Measurements from ENCODE around the gene UBE3C.
"Not testable (repeated sequence)": the region's sequence is repeated elsewhere in the genome, so short reads cannot be mapped to it uniquely, and the experiment has no call there.

Gene UBE3C

GRCh38 chr7:157274094-157274634 lies 135.4 kb downstream of the UBE3C start:
- not testable (repeated sequence) for DNase-seq

GRCh38 chr7:157274991-157275427 lies 136.3 kb downstream of the UBE3C start:
- no peak for DNase-seq

DNA sequence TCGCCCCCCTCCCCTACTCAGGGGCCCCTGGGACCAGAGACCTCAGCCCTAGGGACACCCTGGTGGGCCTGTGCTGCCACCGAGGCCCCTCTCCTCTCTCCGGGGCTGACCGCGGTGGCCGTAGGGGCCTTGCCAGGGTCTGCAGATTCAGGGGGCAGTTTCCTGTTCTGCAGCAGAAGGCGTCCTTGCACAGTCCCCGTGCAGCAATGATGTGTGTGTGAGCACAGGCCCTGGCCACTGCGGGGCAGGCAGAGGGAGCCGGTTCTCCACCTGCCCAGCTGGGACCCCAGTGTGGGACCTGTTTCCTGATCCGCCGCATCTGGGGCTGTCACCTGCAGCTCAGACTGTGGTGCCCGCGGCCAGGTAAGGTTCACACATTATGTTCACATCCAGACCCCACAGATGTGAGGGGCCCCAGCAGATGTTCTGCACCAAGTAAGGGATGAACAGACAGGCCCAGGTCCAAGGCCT lies 137.4 kb downstream of the UBE3C start:
- no peak for DNase-seq

DNA sequence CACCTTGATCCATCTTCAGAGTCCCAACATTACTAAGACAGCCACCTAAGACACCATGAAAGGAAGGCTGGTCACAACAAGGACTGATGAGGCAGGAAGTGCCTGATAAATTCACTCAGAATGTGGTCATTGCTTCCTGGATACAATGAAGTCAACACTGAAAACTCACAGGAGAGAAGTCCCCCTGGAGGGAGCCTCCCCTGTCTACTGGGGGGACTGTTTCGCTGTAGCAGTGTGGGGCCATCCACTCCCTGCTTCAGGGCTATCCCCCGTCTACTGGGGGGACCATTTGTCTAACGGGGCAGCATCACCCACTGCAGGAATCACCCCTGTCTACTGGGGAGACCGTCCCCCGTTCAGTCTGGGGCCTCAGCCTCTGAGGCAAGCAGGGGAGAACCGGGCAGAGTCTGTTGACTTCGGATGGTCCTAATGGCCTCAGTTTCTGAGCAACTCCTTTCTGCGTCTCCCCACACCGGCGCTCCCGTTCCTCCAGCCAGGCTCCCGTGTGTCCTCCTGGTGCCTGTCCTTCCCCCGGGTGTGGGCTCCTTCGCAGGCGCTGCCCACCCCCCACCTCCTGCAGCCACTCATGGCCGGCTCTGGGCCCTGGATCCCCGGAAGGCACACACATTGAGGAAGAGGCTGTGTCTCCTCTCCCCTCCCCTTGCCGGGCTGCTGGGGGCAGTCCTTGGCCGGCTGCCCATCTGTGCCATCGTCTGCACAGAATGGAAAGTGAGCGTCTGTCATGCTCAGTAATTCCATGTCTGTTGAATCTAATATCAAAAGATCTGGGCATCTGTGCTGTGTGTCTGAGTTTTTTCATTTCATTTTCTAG lies 138.2 kb downstream of the UBE3C start:
- peak; percentile 19 for DNase-seq

DNA sequence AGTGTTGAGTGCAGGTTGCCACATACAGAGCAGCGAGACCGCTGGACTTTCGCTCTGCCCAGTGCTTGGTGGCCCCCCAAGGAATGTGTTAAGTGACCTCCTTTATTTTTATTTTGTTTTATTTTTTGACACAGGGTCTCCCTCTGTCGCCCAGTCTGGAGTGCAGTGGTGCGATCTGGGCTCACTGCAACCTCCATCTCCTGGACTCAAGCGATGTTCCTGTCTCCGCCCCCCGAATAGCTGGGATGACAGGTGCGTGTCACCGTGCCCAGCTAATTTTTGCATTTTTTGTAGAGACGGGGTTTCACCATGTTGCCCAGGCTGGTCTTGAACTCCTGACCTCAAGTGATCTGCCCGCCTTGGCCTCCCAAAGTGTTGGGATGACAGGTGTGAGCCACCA lies 138.8 kb downstream of the UBE3C start:
- not testable (repeated sequence) for DNase-seq

- no peak for DNase-seq
Measured at GRCh38 chr7:157278167-157278790, 139.6 kb downstream of the UBE3C start.

DNA sequence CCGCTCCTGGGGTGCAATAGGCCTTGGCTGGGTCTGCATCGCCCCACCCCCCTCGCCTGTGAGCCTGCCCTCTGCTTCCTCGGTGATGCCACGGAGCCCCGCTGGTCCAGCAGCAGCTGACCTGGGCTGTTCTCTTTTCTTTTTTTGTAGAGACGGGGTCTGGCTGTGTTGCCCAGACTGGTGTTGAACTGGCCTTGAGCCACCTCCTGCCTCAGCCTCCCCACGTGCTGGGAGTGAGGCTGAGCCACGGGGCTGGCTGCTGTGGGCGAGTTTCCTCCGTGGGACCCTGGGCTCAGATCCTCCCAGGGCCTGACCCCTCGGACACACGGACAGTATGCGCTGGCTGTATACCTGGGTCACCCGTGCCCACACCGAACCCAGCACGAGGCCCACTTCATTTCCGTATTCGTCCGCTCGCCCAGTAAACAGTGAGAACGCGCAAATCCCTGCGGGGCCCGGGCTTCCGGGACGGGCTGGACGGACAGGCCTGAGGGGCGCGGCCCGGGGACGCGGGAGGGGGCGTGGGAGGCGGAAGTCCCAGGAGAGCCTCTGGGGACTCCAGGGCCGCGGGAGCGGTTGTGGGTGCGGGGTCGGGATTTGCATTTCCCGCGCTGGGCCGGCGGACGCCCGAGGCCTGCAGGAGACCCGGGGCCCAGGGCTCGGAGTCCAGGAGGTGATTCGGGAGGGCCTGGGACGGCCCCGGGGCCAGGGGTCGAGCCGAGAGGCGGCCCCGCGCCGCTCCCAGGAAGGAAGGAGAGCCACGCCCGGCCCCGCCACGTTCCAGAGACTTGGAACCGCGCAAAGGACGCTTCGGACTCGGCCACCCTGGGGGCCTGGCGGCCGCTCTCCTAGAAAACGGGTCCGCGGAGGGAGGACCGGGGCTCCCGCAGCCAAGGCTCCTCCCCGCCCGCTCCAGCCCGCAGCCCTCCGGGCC lies 140.3 kb downstream of the UBE3C start:
- DNase-seq, result no peak

GRCh38 chr7:157279741-157280215 lies 141.1 kb downstream of the UBE3C start:
- DNase-seq, result no peak

GRCh38 chr7:157280216-157280841 lies 141.6 kb downstream of the UBE3C start:
- DNase-seq, result no peak

DNA sequence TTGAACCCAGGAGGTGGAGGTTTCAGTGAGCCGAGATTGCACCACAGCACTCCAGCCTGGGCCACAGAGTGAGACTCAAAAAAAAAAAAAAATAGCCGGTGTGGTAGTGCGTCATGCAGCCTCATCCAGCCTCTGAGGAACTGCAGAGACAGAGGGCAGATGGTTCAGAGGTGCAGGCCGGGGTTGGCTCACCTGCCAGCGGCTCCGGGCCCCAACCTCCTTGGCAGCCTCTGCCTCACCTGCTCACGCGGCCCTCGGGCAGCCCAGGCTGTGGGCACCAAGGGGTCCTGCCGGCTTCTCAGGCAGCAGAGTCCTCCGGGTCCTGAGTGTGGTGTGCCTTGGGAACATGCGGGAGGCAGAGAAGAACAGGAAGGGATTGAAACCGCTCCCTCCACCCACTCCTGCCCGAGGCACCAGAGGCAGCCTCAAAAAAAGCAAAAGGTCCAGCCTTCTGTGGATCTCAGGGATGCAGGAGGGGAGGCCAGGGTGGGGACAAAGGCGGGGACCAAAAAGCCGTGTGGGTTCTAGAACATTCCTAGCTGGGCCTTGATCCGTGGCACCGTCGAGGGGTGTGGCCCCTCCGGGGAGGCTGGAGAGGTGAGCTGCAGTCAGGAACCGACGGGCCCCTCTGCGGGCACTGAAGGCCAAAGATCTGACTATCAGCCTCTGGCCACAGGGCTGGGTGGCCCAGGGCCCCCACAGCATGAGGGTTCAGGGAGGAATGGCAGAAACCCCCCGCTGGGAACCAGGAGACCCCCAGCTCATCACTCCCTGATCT lies 142.7 kb downstream of the UBE3C start:
- no peak for DNase-seq

DNA sequence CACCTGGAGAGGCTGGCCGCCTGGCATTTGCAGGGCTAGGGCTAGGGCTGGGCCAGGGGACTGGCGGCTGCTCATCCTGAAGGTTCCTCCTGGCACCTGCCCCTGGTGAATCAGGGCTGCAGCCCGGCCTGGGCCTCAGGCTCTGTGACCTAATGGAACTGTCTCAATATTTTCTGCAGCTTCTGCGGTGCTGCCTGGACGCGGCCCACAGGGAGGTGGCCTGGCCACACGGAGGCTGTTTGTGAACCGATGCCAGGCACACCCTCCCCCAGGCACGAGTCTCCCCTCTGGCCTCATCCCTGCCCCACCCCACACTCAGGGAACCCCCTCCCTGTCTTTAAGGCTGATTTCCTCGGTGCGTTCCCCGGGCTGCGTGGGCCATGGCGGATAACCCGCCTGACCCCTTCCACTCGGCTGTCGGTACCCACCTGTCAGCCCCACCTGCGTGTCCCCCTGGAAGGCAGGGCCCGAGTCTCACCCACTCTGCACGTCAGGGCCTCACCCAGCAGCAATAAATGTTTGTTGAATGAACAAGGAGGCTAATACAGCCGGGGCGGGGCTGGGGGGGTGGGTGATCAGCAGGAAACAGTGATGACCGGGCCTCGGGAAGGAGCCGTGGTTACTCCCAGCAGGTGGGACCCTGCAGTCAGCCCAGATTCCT lies 143.5 kb downstream of the UBE3C start:
- DNase-seq, result no peak

DNA sequence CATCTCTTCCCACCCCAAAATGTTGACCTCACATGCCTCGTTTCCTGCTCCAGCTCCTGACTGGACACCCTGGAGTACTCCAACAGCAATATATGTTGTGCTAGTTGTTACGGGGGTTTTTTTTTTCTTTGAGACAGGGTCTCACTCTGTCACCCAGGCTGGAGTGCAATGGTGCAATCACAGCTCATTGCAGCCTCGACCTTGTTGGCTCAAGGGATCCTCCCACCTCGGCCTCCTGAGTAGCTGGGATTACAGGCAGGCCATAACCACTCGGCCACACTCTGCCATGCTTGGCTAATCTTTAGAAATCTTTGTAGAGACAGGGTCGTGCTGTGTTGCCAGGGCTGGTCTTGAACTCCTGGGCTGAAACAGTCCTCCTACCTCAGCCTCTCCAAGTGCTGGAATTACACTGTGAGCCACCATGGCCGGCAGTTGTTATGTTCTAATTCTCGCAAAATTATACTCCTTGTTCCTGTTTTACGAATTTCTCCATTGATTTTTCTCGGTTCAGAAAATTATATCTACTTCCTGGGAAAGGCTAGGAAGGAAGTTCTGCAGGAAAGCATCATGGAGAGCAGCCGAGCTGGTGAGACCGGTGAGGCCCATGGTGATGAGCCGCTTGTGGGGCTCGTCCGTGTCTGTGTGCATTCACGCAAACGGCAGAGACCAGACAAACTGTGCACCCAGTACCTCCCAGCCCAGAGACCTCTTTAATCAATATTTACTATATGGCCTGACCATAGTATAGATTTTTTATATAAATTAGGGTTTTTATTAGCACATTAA lies 145.7 kb downstream of the UBE3C start:
- DNase-seq, result no peak

DNA sequence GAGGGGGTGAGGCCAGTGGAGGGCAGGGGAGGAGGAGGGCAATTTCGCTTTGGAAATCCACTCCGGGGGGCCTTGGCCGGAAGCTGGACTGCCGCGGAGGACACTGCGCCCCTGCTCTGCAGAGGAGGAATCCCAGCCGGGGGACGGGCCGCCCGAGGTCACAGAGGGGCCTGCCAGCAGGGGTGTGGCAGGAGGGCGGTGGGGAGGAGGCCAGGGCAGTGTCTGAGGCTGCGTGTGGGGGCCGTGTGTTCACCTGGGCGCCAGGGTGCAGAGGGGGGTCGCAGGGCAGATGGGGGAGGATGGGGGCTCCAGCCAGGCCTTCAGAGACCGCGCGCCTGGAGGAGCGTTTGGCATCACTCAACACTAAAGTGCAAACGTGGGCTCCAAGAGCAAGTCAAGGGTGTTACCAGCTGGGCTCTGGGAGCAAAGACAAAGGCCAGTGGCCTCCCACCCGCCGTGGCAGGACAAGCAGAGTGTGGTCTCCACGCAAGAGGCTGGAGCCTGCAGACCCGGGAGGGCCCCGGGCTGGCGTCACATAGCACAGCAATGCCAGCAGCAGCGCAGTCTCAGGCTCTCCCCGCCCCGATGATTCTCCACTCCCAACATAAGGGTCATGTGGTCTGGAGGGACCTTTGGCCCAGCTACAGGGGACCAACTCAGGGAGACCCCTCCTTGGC lies 152.8 kb downstream of the UBE3C start:
- DNase-seq, result no peak

- no peak for DNase-seq
Measured at GRCh38 chr7:157292258-157292657, 153.5 kb downstream of the UBE3C start.

DNA sequence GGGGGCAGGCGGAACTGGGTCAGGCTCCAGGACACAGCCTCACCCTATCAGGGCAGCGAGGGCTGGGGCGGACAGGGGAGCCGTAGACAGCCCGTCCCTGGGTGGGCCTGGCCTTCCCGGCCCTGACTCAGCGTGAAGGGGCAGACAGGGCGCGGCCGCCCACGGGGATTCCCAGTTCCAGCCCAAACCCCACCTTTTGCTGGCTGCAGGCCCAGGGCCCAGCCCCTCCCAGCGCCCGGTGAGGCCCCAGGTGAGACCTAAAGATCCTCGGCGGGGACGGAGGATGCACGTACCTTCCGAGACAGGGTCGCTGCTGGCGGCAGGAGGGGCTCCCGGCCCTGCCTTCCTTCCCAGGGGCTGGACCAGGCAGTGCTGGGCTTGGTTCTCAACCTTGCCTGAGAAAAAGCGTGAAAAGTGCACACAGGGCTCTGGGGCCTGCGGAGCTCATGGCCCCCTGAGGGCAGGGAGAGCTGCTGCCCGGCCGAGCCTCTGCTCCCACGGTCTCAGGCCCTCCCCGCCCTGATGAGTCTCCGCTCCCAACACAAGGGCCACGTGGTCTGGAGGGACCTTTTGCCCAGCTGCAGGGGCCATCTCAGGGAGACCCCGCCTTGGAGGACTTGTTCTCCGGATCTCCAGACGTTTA lies 154.2 kb downstream of the UBE3C start:
- DNase-seq, result no peak

GRCh38 chr7:157293413-157293788 lies 154.7 kb downstream of the UBE3C start:
- DNase-seq, result no peak

- DNase-seq, result no peak
Measured at GRCh38 chr7:157294773-157295172, 156.0 kb downstream of the UBE3C start.

DNA sequence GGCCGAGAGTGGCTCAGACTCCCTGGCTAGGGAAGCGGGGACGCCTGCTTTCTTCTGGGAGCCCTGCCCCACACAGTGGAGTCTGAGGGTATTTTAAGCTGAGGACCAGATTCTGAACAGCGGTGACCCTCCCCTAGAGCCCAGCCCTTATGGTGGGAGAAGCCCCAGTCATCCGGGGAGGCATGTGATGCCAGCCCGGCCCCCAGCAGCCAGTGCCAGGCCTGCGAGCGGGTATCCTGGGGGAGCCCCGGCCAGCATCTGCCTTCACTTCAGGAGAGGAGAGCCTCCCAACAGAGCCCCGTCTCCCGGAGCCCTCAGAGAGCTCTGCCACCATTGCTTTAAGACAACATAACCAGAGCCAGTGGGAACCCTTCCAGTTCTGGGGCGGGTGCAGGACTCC lies 156.6 kb downstream of the UBE3C start:
- DNase-seq, result no peak

DNA sequence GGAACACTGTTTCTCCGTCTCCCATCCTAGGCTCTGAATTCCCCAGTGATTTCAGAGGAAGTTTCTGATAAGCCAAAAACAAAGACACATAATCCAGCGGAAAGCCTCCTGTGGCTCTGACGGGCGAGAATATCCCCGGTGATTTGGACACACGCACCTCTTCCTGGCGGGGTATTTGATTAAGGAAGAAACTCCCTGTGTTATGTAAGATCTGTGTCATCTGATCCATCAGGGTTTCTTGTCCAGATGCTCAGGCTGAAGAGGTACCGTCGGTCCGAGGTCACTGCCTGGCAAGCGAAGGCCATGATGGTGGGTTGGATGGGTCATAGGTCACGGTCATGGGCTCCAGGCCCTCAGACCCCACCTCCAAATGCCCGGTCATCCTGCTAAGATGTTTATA lies 158.5 kb downstream of the UBE3C start:
- DNase-seq, result no peak

Measured in activated CD4-positive, alpha-beta T cell treated with anti-CD3 and anti-CD28 coated beads, Interleukin-2, amount 50 U/mL, for 1 hour (primary cell).